ENCODE results near the gene ABCG5. TPM values are rescaled to one million over a fixed set of nuclear protein-coding genes. Genes with fewer than 3 reads are reported as not detected.

ABCG5 gene
- total RNA-seq, 2 donors from 2014 or later: not detected

DNA sequence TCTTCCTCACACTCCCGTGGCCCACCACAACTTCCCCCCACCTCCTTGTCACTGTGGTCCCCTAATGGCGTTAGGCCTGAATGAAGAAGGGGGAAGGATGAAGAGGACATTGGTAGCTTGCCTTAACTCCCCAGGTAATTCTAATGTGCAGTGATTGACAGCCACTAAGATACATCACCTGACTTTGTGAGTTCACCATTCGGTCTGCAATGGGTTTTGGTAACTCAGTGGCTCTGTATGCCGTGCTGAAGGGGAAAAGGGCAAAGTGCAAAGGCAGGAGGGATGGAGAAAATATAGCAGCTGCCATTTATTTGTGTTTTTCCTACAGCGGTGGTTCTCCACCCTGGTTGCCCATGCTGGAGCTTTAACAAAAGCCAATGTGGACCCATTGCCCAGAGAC, 42.3 kb upstream of the ABCG5 start:
- Histone ChIP-seq H3K36me3 (no peaks in the 10 kb centered on the region), H3K9me3 (no peaks in the 10 kb centered on the region), H3K4me1 (no peaks in the 10 kb centered on the region), H3K27ac (no peak overlapping the region), H3K27me3 (no peaks in the 10 kb centered on the region), H3K4me3 (no peak overlapping the region)
- DNase-seq (ENCODE audit: low spot score): no peak
- TF ChIP-seq CTCF (IDR thresholded peaks at IDR 0.05): no peak

- DNase-seq (ENCODE audit: low spot score): no peak
- Histone ChIP-seq H3K4me3 (no peak overlapping the region), H3K9me3 (no peaks in the 10 kb centered on the region), H3K4me1 (no peaks in the 10 kb centered on the region), H3K27ac (no peak overlapping the region), H3K27me3 (no peaks in the 10 kb centered on the region), H3K36me3 (no peaks in the 10 kb centered on the region)
- no peak for TF ChIP-seq CTCF (IDR thresholded peaks at IDR 0.05)
These were observed 41.8 kb upstream of the ABCG5 start for GRCh38 chr2:43880471-43880870.

DNA sequence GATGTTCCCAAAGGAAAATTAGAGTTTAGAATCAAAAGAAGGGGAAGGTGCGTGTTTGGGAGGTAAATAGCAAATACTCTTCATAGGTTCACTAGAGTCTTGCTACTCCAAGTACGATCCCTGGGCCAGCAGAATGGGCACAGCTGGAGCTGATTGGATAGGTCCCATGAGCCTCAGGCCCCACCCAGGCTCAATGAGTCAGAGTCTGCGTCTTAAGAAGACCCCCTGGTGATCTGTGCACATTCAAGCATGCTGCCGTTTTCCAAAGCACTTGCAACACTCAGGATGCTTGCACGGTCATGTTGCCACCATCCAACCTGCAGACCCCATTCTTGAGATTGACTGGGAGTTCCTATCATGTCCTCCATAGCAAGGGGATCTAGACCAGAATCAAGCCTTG, 40.6 kb upstream of the ABCG5 start:
- no peak overlapping the region for H3K27ac ChIP-seq
- H3K36me3 ChIP-seq: no peaks in the 10 kb centered on the region
- H3K4me3 ChIP-seq: no peak overlapping the region
- no peak for TF ChIP-seq CTCF (IDR thresholded peaks at IDR 0.05)
- no peaks in the 10 kb centered on the region for H3K4me1 ChIP-seq
- no peaks in the 10 kb centered on the region for H3K9me3 ChIP-seq
- DNase-seq (ENCODE audit: low spot score): no peak
- H3K27me3 ChIP-seq: no peaks in the 10 kb centered on the region

- Histone ChIP-seq H3K36me3 (no peaks in the 10 kb centered on the region), H3K4me1 (no peaks in the 10 kb centered on the region), H3K27ac (no peak overlapping the region), H3K4me3 (no peak overlapping the region), H3K9me3 (no peaks in the 10 kb centered on the region), H3K27me3 (no peaks in the 10 kb centered on the region)
- peak; percentile 89 to 92 for TF ChIP-seq CTCF (IDR thresholded peaks at IDR 0.05)
- DNase-seq (ENCODE audit: low spot score): no peak
These were observed 39.3 kb upstream of the ABCG5 start for GRCh38 chr2:43877782-43878464.

DNA sequence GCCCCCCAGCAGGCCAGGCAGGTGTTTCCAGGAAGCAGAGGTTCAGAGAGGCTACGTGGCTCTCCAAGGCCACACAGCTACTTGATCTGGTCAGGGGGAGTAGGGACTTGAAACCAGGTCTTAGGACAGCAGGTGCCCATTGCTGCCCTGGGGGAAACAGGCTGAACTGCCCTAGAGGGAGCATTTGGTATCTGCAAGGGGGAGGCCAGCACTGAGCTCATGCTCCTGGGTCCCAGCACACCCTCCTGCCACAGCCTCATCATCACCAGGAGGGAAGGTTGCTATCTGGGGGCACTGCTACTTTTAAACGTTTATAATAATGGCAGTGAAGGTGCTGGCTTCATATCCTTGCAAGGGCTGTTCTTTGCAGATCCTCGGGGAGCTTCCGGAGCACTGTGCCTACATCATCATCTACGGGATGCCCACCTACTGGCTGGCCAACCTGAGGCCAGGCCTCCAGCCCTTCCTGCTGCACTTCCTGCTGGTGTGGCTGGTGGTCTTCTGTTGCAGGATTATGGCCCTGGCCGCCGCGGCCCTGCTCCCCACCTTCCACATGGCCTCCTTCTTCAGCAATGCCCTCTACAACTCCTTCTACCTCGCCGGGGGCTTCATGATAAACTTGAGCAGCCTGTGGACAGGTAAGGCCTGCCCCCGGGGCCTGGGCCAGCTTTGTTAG, 36.3 kb upstream of the ABCG5 start:
- DNase-seq (ENCODE audit: low spot score): no peak
- H3K27me3 ChIP-seq: no peaks in the 10 kb centered on the region
- TF ChIP-seq CTCF (IDR thresholded peaks at IDR 0.05): no peak

More for the DNA sequence above, 36.3 kb upstream of the ABCG5 start:
- no peaks in the 10 kb centered on the region for H3K9me3 ChIP-seq
- H3K36me3 ChIP-seq: no peaks in the 10 kb centered on the region
- no peaks in the 10 kb centered on the region for H3K4me1 ChIP-seq
- no peak overlapping the region for H3K4me3 ChIP-seq
- H3K27ac ChIP-seq: no peak overlapping the region

Measured in right atrium auricular region (tissue), 2 donors.